Pancreas (tissue), 10 donors: ENCODE results near the gene PALLD. TPM values are rescaled to one million over a fixed set of nuclear protein-coding genes. Genes with fewer than 3 reads are reported as not detected.

Experiments used
- ATAC-seq, 4 donors: fragments of 200-7000 bp; cut with Tn5 transposase; one replicate each; pipeline versions ENCODE4 v1.8.0 to v1.9.1; 2020; ENCODE audit warnings: mild to moderate bottlenecking in 4 of 4, moderate library complexity in 4 of 4
- DNase-seq, 6 donors: peaks; one replicate each; pipeline ENCODE4 v3.0.0-alpha.2; 2020
- FAIRE-seq: peaks from 2 replicates; lab custom pipeline; 2012; peaks lifted over from hg19 to GRCh38; lab: Jason Lieb, UNC
- H3K27ac ChIP-seq, 4 donors: fragments of 200-600 bp; sonication (generic); 1 replicate in 3 of 4; 2 replicates in 1 of 4; pipeline versions ENCODE4 v1.5.0 to v1.8.0; 2020
- H3K27me3 ChIP-seq, 4 donors: fragments of 200-600 bp; one replicate each; pipeline ENCODE4 v1.8.0; 2021
- H3K36me3 ChIP-seq, 3 donors: fragments of 200-600 bp; sonication (generic) in 1 of 3; one replicate each; pipeline versions ENCODE4 v1.5.0 to v1.8.0; 2020 to 2021
- H3K4me1 ChIP-seq, 3 donors: fragments of 200-600 bp; one replicate each; pipeline ENCODE4 v1.8.0; 2021
- H3K4me3 ChIP-seq, 4 donors: fragments of 200-600 bp; sonication (generic) in 2 of 4; one replicate each; pipeline versions ENCODE4 v1.5.0 to v1.8.0; 2020 to 2021
- H3K9me3 ChIP-seq, 4 donors: fragments of 200-600 bp; one replicate each; pipeline ENCODE4 v1.8.0; 2021
- WGBS, 2 donors: extraction: QIAGEN DNeasy Blood & Tissue Kit; methylation state at CpG; one replicate each; pipeline ENCODE4 v1.1.7; 2013; 5-methylcytosine and 5-hydroxymethylcytosine counted together
- intact Hi-C, 3 donors: fragments of 100-400 bp; cut with DNase I; formaldehyde crosslinking; loops; one replicate each; pipeline versions ENCODE4 v1.11.1 to v1.14.2; 2022
- polyA plus RNA-seq, 2 donors: library from polyadenylated mRNA; stranded (reverse); fragments of 200-250 nt; gene quantifications; one replicate each; pipeline ENCODE4 v1.2.3, GENCODE V29; 2013
- total RNA-seq, 6 donors: library from RNA; stranded (reverse); fragmentation: NEBNext Ultra II Directional in 4 of 6; extraction: Animal tissue kit (Norgen Biotek cat#: 25700) in 4 of 6; gene quantifications; one replicate each; pipeline versions ENCODE4 v1.2.1 to v1.2.4, GENCODE V29; 2021 to 2023
- TF ChIP-seq, protein P1 (sequence below), 4 donors: fragments of 200-600 bp; sonication (generic) in 3 of 4; IDR thresholded peaks; one replicate each; pipeline versions ENCODE4 v1.5.0 to v1.8.0; 2021; ENCODE audit warnings: antibody characterized with exemption in 4 of 4
- donor health status: healthy with polysubstance abuse.
- donor health status: DM: no; HTN: no; CAD: no; lungs with moderate emphysema.
- donor health status: DM: no; HTN: no; CAD: no.
- donor health status: control.
- donor health status: control.
- donor health status: Bipolar disorder and iron deficiency.
- donor health status: DM: yes; HTN: yes; CAD: no.
- donor health status: DM: no; HTN: no; CAD: no.
- donor health status: DM: no; HTN: no; CAD: no.
- donor health status: DM: yes; HTN: yes; CAD: no.

The PALLD gene
- total and polyA plus RNA-seq, 8 donors = 4.4 to 44.2 (median 14.1) TPM

DNA sequence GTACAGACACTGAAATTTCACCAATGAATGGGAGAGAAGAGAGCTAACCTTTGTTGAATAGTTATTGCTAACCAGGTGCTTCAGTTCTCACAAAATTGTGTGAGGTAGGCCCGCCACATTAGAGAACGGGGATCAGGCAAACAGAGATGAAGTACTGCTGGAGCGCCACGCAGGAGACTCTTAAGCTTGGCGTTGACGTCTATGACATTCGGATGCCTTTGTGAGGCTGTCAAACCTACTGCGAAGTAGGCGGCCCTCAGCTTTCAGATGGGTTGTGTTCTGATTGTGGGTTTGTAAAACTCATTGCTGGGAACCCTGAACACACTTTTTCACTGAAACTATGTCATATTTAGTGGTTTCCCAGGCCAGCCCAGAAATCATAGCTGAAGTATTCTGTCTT, 339.6 kb downstream of the PALLD start:
- no peaks in the 10 kb centered on the region for H3K9me3 ChIP-seq
- no peak overlapping the region for H3K27ac ChIP-seq
- no peak for ATAC-seq
- TF ChIP-seq, protein P1, sequence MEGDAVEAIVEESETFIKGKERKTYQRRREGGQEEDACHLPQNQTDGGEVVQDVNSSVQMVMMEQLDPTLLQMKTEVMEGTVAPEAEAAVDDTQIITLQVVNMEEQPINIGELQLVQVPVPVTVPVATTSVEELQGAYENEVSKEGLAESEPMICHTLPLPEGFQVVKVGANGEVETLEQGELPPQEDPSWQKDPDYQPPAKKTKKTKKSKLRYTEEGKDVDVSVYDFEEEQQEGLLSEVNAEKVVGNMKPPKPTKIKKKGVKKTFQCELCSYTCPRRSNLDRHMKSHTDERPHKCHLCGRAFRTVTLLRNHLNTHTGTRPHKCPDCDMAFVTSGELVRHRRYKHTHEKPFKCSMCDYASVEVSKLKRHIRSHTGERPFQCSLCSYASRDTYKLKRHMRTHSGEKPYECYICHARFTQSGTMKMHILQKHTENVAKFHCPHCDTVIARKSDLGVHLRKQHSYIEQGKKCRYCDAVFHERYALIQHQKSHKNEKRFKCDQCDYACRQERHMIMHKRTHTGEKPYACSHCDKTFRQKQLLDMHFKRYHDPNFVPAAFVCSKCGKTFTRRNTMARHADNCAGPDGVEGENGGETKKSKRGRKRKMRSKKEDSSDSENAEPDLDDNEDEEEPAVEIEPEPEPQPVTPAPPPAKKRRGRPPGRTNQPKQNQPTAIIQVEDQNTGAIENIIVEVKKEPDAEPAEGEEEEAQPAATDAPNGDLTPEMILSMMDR (IDR thresholded peaks at IDR 0.05) = no peak
- no peak overlapping the region for H3K4me3 ChIP-seq
- no peaks in the 10 kb centered on the region for H3K36me3 ChIP-seq
- H3K4me1 ChIP-seq = peaks cover 0 to 4% (median 0%) of the 10 kb centered on the region in 3 donors
- no peaks in the 10 kb centered on the region for H3K27me3 ChIP-seq
- intact Hi-C loops = no loop called here
- DNase-seq = no peak
- 83 to 86% methylated on average over 9 of the region's 9 CpGs for WGBS, 2 donors
- no peak for FAIRE-seq

DNA sequence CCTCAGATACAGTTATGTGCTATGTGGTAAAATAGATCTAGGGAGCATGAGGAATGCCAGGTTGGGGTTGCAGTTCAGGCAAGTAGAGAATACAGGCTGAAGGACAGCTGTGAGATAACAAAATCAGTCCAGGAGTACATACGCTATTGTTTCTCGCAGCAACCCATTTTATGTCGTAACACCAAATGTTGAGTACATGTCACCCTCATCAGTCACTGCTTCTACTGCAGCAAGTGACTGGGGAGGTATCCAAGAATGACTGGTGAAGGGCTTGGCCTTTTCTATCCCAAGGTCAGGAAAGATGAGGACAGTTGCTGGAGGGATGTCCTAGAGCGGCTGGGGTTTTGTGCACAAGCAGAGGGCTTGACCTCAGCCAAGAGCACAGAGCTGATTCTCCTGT, 341.1 kb downstream of the PALLD start:
- no peak for FAIRE-seq
- Histone ChIP-seq H3K9me3 (no peaks in the 10 kb centered on the region), H3K36me3 (no peaks in the 10 kb centered on the region), H3K27ac (no peak overlapping the region), H3K27me3 (no peaks in the 10 kb centered on the region), H3K4me3 (no peak overlapping the region), H3K4me1 (peaks cover 0 to 7% (median 0%) of the 10 kb centered on the region in 3 donors)
- TF ChIP-seq, protein P1 (IDR thresholded peaks at IDR 0.05) = no peak
- WGBS, 2 donors = 77 to 80% methylated on average over 4 of the region's 4 CpGs
- ATAC-seq = no peak
- no peak for DNase-seq
- intact Hi-C loops = no loop called here

DNA sequence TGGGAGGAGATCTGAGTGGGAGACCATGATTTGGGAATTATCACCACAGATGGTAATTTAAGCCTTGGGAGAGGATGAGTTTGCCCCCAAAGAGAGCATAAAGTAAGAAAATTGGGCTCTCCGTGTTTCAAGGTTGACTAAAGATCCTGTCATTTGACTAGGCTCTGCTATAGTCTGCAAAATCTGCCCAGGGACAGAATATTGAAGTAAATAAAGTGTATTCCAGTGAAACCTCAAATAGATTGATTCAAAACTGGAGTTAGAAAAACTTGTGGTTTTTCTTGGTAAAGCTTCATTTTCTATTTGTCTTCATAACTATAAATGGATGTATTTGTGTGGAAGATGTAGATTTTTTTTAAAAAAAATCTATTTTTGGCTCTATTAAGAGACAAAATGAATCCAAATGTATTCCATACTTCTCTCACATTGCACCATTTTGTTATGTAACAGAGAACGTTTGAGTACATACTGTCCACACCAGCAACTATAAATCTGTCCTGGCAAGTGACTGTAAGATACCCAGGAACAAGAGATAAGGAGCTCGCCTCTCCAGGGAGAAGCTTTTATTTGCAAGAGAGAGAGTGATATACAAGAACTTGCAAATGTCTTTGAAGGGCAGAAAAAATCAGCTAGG, 343.0 kb downstream of the PALLD start:
- no peak overlapping the region for H3K4me3 ChIP-seq
- intact Hi-C loops = no loop called here
- 37% methylated on average over 3 of the region's 3 CpGs for WGBS, 2 donors
- peak in 1 of 4 donors; percentile 53 for ATAC-seq
- H3K36me3 ChIP-seq = no peaks in the 10 kb centered on the region
- H3K9me3 ChIP-seq = no peaks in the 10 kb centered on the region
- TF ChIP-seq, protein P1 (IDR thresholded peaks at IDR 0.05) = no peak
- DNase-seq = no peak
- no peaks in the 10 kb centered on the region for H3K27me3 ChIP-seq
- FAIRE-seq = no peak
- H3K4me1 ChIP-seq = peaks cover 0 to 7% (median 0%) of the 10 kb centered on the region in 3 donors
- H3K27ac ChIP-seq = no peak overlapping the region

DNA sequence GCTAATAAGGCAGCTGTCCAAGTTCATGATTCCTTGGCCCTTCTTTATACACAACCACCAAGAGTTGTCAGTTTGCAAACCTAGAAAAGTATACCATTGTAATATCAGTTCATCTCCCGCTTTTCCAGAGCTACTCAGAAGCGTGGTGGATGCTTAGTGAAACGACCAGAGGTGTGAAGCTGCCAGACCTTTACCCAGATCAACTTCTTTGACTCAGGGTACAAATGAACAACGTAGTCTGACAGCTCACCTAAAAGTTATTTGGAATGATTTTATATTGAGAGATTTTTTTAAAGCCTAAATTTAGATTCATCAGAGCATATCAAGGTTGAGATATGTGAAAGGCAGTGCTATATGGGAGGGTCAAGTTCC, 343.5 kb downstream of the PALLD start:
- no peaks in the 10 kb centered on the region for H3K27me3 ChIP-seq
- DNase-seq = no peak
- WGBS, 2 donors = 66 to 78% methylated on average over 4 of the region's 4 CpGs
- intact Hi-C loops = no loop called here
- FAIRE-seq = no peak
- TF ChIP-seq, protein P1 (IDR thresholded peaks at IDR 0.05) = no peak
- no peak for ATAC-seq
- H3K36me3 ChIP-seq = no peaks in the 10 kb centered on the region
- no peak overlapping the region for H3K4me3 ChIP-seq
- H3K9me3 ChIP-seq = no peaks in the 10 kb centered on the region
- no peak overlapping the region for H3K27ac ChIP-seq
- peaks cover 0 to 7% (median 0%) of the 10 kb centered on the region in 3 donors for H3K4me1 ChIP-seq

DNA sequence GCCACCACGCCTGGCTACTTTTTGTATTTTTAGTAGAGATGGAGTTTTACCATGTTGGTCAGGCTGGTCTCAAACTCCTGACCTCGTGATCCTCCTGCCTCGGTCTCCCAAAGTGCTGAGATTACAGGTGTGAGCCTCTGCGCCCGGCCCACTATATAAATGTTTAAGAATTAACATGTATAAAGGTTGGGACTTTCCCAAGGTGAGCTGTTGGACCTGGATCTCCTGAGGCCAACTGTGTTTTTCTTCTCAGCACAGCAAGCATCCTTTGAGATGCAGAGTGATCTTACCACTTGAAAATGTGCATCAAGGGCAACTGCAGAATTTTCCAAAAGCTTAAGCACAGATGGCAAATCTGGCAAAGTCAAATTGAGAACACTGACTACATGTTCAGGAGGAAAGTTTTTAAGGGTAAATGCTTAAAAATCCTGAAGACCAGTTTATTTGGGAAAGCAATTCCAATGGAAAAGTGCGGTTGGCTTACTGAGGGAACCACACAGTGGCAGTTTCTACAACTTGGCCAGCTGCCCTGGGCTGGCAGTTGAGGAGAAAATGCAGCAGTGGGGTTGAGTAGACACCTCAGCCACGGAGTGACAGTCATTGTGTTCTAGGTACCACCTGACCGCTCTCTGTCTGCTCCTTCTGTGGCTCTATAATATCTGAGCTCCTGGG, 344.3 kb downstream of the PALLD start:
- ATAC-seq (peak in 3 of 4 donors; percentile 43 to 78 (median 64)), FAIRE-seq (no peak), DNase-seq (peak in 1 of 6 donors; percentile 58)
- Histone ChIP-seq H3K4me3 (no peak overlapping the region), H3K36me3 (no peaks in the 10 kb centered on the region), H3K27me3 (no peaks in the 10 kb centered on the region), H3K27ac (no peak overlapping the region), H3K9me3 (no peaks in the 10 kb centered on the region), H3K4me1 (peaks cover 0 to 7% (median 0%) of the 10 kb centered on the region in 3 donors)
- TF ChIP-seq, protein P1 (IDR thresholded peaks at IDR 0.05) = no peak
- intact Hi-C loops = no loop called here
- 64 to 71% methylated on average over 8 of the region's 8 CpGs for WGBS, 2 donors
